Gastrocnemius medialis (tissue), 4 donors: Measurements from ENCODE around the gene DIP2C.

ENCODE experiments used
- CTCF ChIP-seq, 5 experiments: fragments of 450-650 bp in 3 of 5; fragments of 200-600 bp in 2 of 5; sonication (generic) in 2 of 5; IDR thresholded peaks in 4 of 5; conservative IDR thresholded peaks in 1 of 5; 1 replicate in 4 of 5; 2 replicates in 1 of 5; pipeline ENCODE4 v1.5.1; 2016 to 2019; ENCODE audit warnings: antibody characterized with exemption in 5 of 5, mild to moderate bottlenecking in 3 of 5, moderate library complexity in 3 of 5
- POLR2A ChIP-seq, 2 donors: fragments of 450-650 bp; IDR thresholded peaks; one replicate each; pipeline ENCODE4 v1.6.1; 2017; ENCODE audit warnings: antibody characterized with exemption in 2 of 2, mild to moderate bottlenecking in 2 of 2, moderate library complexity in 2 of 2

- TF ChIP-seq CTCF (IDR thresholded peaks at IDR 0.05 in 4 of 5, conservative IDR thresholded peaks at IDR 0.05 in 1 of 5) (no peak), POLR2A (IDR thresholded peaks at IDR 0.05) (no peak)
Measured at GRCh38 chr10:571688-572451, 117.6 kb downstream of the DIP2C start.
